SK-N-MC (cell line): Measurements from ENCODE around the gene GFOD2.

ENCODE experiments used
- EZH2 ChIP-seq: fragments of 200-600 bp; sonication (generic); IDR thresholded peaks from one replicate; pipeline ENCODE4 v1.6.1; 2017; ENCODE audit warnings: antibody characterized with exemption
- FOXP2 ChIP-seq: optimal IDR thresholded peaks from 2 replicates; pipeline ENCODE3; 2011; ENCODE audit warnings: mild to moderate bottlenecking, moderate library complexity; ENCODE audit not compliant: insufficient read depth; ENCODE audit errors: extremely low read length, control extremely low read depth
- POLR2AphosphoS5 ChIP-seq: IDR thresholded peaks from 2 replicates; pipeline ENCODE4 v1.6.1; 2012; ENCODE audit warnings: mild to moderate bottlenecking, low read depth, low read length, borderline replicate concordance

DNA sequence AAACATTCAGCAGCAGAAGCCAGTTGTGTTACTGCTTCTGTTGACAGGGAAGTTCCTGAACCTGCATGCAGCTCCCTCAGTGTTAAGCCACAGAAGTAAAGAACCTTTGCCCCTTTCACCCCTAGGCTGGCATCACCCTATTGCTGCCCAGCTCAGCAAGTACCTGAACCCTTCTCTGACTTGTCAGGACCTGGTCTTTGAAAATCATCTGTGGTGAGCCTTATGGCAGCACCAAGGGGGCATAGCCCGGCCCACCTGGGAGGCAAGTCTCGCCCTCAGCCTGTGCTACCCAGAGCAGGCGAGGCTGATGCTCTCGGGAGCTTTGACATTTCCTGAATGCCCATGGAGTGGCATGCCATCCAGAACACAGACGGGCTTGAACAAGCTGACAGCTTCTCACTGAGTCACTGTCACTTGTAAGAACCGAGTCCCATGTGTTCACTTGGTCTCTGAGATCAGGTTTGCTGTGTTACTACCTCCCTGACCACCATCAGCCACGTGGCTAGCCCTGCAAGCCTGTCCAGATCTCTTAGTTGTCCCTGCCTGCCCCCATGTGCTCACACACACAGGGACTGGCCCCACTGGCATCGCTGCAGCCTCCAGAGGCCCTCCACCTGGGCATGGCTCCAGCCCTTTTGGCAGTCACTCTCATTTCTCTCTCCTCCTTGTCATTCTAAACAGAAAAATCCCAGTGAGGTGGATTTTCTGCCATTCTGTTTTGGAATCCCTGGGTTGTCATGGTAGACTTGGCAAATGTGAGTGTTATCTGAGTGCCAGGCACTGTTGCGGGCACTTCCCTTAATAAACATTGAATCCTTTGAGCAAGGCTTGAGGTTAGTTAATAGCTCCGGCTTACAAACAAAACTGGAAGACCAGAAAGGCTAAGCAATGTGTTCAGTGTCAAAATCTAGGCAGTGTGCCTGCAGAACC is 77.1 kb downstream of the GFOD2 start:
- TF ChIP-seq POLR2AphosphoS5 = no peak
- TF ChIP-seq EZH2 = no peak
- TF ChIP-seq FOXP2 = no peak
